GM19372 (cell line): Measurements from ENCODE around the gene LRP2.
"Not testable (repeated sequence)": the region's sequence is repeated elsewhere in the genome, so short reads cannot be mapped to it uniquely, and the experiment has no call there.

Experiments
- ATAC-seq: cut with Tn5 transposase; IDR thresholded peaks from one replicate; pipeline ENCODE4 v1.9.1; 2021; ENCODE audit warnings: mild to moderate bottlenecking, low read depth, moderate library complexity; ENCODE audit not compliant: unreplicated experiment

The LRP2 gene

GRCh38 chr2:169362118-169362893 is at the start of gene LRP2:
Gene LRP2, minus strand, starts transcription at chr2:169362534. Its CDS starts 135 bp downstream, at chr2:169362399.
- no peak for ATAC-seq

GRCh38 chr2:169406891-169407290 is 44.6 kb upstream of the LRP2 start:
- ATAC-seq, result no peak

GRCh38 chr2:169399491-169399890 is 37.2 kb upstream of the LRP2 start:
- not testable (repeated sequence) for ATAC-seq

- ATAC-seq, result no peak
These were observed 35.4 kb upstream of the LRP2 start for GRCh38 chr2:169397697-169398096.

- ATAC-seq, result no peak
These were observed 33.6 kb upstream of the LRP2 start for GRCh38 chr2:169395821-169396374.

GRCh38 chr2:169393068-169393590 is 30.8 kb upstream of the LRP2 start:
- ATAC-seq, result peak; percentile 81

GRCh38 chr2:169391236-169391635 is 28.9 kb upstream of the LRP2 start:
- no peak for ATAC-seq

- no peak for ATAC-seq
These were observed 25.8 kb upstream of the LRP2 start for GRCh38 chr2:169388161-169388560.

- ATAC-seq, result no peak
These were observed 24.4 kb upstream of the LRP2 start for GRCh38 chr2:169386722-169387121.

GRCh38 chr2:169384816-169385215 is 22.5 kb upstream of the LRP2 start:
- ATAC-seq, result no peak

- ATAC-seq, result no peak
These were observed 10.2 kb upstream of the LRP2 start for GRCh38 chr2:169372561-169372960.

- ATAC-seq, result no peak
These were observed 3.7 kb upstream of the LRP2 start for GRCh38 chr2:169366066-169366465.

- peak; percentile 51 for ATAC-seq
These were observed 2.7 kb upstream of the LRP2 start for GRCh38 chr2:169365029-169365480.

GRCh38 chr2:169363560-169364150 is 1.3 kb upstream of the LRP2 start:
- no peak for ATAC-seq

- ATAC-seq, result no peak
These were observed 693 bp upstream of the LRP2 start for GRCh38 chr2:169362894-169363559.

- no peak for ATAC-seq
These were observed 622 bp downstream of the LRP2 start for GRCh38 chr2:169361706-169362117.

- no peak for ATAC-seq
These were observed 1.2 kb downstream of the LRP2 start for GRCh38 chr2:169360984-169361705.

- ATAC-seq, result no peak
These were observed 4.3 kb downstream of the LRP2 start for GRCh38 chr2:169358016-169358415.

- ATAC-seq, result no peak
These were observed 8.1 kb downstream of the LRP2 start for GRCh38 chr2:169354244-169354643.

- no peak for ATAC-seq
These were observed 10.6 kb downstream of the LRP2 start for GRCh38 chr2:169351725-169352124.
